WTC11 (cell line): ENCODE measurements around the gene ITPR2. TPM values are rescaled to one million over a fixed set of nuclear protein-coding genes. Genes with fewer than 3 reads are reported as not detected.

Experiments used
- ATAC-seq: fragments of 200-7000 bp; cut with Tn5 transposase; 2 replicates; pipeline ENCODE4 v1.10.0; 2021; ENCODE audit warnings: mild to moderate bottlenecking, moderate library complexity
- CTCF ChIA-PET: fragments of 300-600 bp; sonication (Branson Sonifier 250); formaldehyde crosslinking; loops from one replicate; lab custom pipeline; 2021; ENCODE audit warnings: antibody characterized with exemption; lab: Charles Lee
- POLR2A ChIA-PET: fragments of 350-600 bp; sonication (Branson Sonifier 250); formaldehyde crosslinking; loops from one replicate; lab custom pipeline; 2021; ENCODE audit warnings: antibody characterized with exemption; lab: Charles Lee
- DNase-seq: peaks from one replicate; pipeline ENCODE4 v3.0.0; 2021; ENCODE audit warnings: low spot score
- H3K27ac Mint-ChIP-seq: 2 replicates; pipeline ENCODE4 v1.8.0; 2021; ENCODE audit warnings: mixed read lengths
- H3K27me3 Mint-ChIP-seq: 2 replicates; pipeline ENCODE4 v1.8.0; 2021; ENCODE audit warnings: low read depth, mild to moderate bottlenecking, moderate library complexity, mixed read lengths
- H3K36me3 Mint-ChIP-seq: 2 replicates; pipeline ENCODE4 v1.8.0; 2021; ENCODE audit warnings: mixed read lengths
- H3K4me1 Mint-ChIP-seq: 2 replicates; pipeline ENCODE4 v1.8.0; 2022; ENCODE audit warnings: mixed read lengths
- H3K4me3 Mint-ChIP-seq: 2 replicates; pipeline ENCODE4 v1.8.0; 2021; ENCODE audit warnings: mild to moderate bottlenecking, moderate library complexity, mixed read lengths
- H3K9me3 Mint-ChIP-seq: 2 replicates; pipeline ENCODE4 v1.8.0; 2021; ENCODE audit warnings: mixed read lengths
- CDX4 ChIP-seq: fragments of 250-450 bp; sonication (Bioruptor Pico); IDR thresholded peaks from 2 replicates; pipeline ENCODE4 v1.9.0; 2021; ENCODE audit warnings: moderate library complexity, mild to moderate bottlenecking, inconsistent platforms, borderline replicate concordance
- IRF2 ChIP-seq: sonication (generic); formaldehyde crosslinking; IDR thresholded peaks from 2 replicates; pipeline ENCODE4 v1.8.0; 2022; ENCODE audit warnings: low read depth, missing genetic modification reagents, borderline replicate concordance
- JAZF1 ChIP-seq: fragments of 250-450 bp; sonication (Bioruptor Pico); IDR thresholded peaks from 2 replicates; pipeline ENCODE4 v1.9.0; 2021; ENCODE audit warnings: moderate library complexity, mild to moderate bottlenecking, inconsistent platforms
- JUN ChIP-seq: sonication (generic); formaldehyde crosslinking; IDR thresholded peaks from 2 replicates; pipeline ENCODE4 v1.8.0; 2023; ENCODE audit warnings: mild to moderate bottlenecking, missing genetic modification reagents
- TEAD1 ChIP-seq: sonication (generic); formaldehyde crosslinking; IDR thresholded peaks from 2 replicates; pipeline ENCODE4 v1.8.0; 2022; ENCODE audit warnings: mild to moderate bottlenecking, missing genetic modification reagents
- ZNF121 ChIP-seq: sonication (generic); formaldehyde crosslinking; IDR thresholded peaks from 2 replicates; pipeline ENCODE4 v1.8.0; 2023; ENCODE audit warnings: missing genetic modification reagents
- ZNF138 ChIP-seq: sonication (generic); formaldehyde crosslinking; conservative IDR thresholded peaks from 2 replicates; pipeline ENCODE4 v1.8.1; 2022; ENCODE audit warnings: mild to moderate bottlenecking, moderate library complexity, missing genetic modification reagents
- ZNF396 ChIP-seq: fragments of 250-450 bp; sonication (Bioruptor Pico); IDR thresholded peaks from 2 replicates; pipeline ENCODE4 v1.8.0; 2021; ENCODE audit warnings: mild to moderate bottlenecking, moderate library complexity, borderline replicate concordance
- total RNA-seq: library from RNA; stranded (reverse); gene quantifications from 3 replicates; pipeline ENCODE4 v1.2.3, GENCODE V29; 2021
- TF ChIP-seq, protein P1 (sequence below): sonication (generic); formaldehyde crosslinking; IDR thresholded peaks from 2 replicates; pipeline ENCODE4 v1.8.1; 2023; ENCODE audit warnings: mild to moderate bottlenecking, missing genetic modification reagents, moderate library complexity
- TF ChIP-seq, protein P2 (sequence below): sonication (generic); formaldehyde crosslinking; IDR thresholded peaks from 2 replicates; pipeline ENCODE4 v1.8.1; 2023; ENCODE audit warnings: mild to moderate bottlenecking, missing genetic modification reagents
- TF ChIP-seq, protein P3 (sequence below): sonication (generic); formaldehyde crosslinking; IDR thresholded peaks from 2 replicates; pipeline ENCODE4 v1.8.1; 2023; ENCODE audit warnings: mild to moderate bottlenecking, missing genetic modification reagents
- TF ChIP-seq, protein P4 (sequence below): fragments of 250-450 bp; sonication (Bioruptor Pico); IDR thresholded peaks from 2 replicates; pipeline ENCODE4 v1.9.0; 2021; ENCODE audit warnings: mild to moderate bottlenecking, borderline replicate concordance
- TF ChIP-seq, protein P5 (sequence below): sonication (generic); formaldehyde crosslinking; IDR thresholded peaks from 2 replicates; pipeline ENCODE4 v1.8.1; 2023; ENCODE audit warnings: mild to moderate bottlenecking, moderate library complexity, missing genetic modification reagents

ITPR2 gene
- total RNA-seq, 1 experiment from 2014 or later = 50.7 TPM

DNA sequence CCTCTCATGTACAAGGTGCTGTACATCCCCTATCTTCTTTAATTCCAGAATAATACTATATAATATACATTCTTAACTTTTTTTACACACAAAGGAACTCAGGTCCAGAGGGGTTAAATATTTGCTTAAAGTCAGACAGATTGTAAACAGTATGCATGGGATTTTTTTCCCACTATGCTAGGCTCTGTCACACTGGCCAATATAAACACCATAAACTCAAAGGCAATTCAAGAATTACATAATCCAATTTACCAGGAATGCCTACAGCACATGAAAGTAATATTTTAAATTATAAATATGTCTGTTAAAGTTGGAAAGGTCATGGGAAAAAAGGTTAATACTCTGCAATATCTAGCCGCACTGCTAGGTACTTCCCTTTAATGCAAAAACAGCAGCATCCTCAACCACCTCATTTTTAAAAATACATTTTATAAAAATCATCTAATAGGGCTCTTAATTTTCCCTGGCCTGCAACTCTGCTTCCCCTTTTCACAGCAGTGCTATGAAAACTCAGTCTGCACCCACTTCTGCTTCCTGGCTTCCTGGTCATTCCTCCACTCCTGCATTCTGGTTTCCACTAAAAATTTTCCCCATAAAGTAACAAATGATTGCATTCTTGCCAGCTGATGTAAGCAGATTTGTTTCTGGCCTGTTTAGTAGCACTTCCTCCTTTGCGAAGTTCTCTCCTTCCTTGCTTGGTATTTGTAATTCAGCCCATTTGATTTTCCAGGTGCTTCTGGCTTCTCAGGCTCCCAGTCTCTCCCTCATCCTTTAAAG lies 128.1 kb downstream of the ITPR2 start:
- no peaks in the 10 kb centered on the region for H3K27me3 Mint-ChIP-seq
- peaks cover 27% of the 10 kb centered on the region for H3K4me1 Mint-ChIP-seq
- POLR2A ChIA-PET = no interaction called here
- ATAC-seq (peak; percentile 38; the same call in 1 of the 2 replicates), DNase-seq (no peak)
- CTCF ChIA-PET = no interaction called here
- TF ChIP-seq, protein P1, sequence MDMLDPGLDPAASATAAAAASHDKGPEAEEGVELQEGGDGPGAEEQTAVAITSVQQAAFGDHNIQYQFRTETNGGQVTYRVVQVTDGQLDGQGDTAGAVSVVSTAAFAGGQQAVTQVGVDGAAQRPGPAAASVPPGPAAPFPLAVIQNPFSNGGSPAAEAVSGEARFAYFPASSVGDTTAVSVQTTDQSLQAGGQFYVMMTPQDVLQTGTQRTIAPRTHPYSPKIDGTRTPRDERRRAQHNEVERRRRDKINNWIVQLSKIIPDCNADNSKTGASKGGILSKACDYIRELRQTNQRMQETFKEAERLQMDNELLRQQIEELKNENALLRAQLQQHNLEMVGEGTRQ (CRISPR knock-in tag) = no peak
- no peak overlapping the region for H3K4me3 Mint-ChIP-seq
- H3K36me3 Mint-ChIP-seq = peaks cover 7% of the 10 kb centered on the region
- no peak overlapping the region for H3K27ac Mint-ChIP-seq
- H3K9me3 Mint-ChIP-seq = peaks cover 6% of the 10 kb centered on the region

DNA sequence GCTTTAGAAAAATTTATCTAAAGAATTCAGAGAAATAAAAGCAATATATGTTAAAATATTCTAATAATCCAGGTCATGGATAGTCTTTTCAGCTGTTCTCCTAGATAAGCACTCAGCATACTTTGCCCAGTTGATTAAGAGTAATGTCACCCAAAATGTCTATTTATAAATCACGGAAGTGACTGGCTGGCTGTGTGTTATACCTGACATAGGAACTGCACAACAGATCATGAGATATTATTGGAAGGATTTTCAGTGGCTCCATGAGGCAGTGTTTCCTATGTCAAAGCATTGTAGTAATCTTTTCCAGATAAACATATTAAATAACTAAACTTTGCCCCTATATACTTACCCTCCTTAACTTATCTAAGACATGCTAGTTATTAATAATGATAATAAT lies 128.8 kb downstream of the ITPR2 start:
- H3K36me3 Mint-ChIP-seq = peaks cover 8% of the 10 kb centered on the region
- no peak overlapping the region for H3K27ac Mint-ChIP-seq
- ATAC-seq (no peak), DNase-seq (no peak)
- ChIA-PET CTCF (interaction anchor here (0.9 kb wide), 1 partner anchor 181 kb away, joined by 3 read pairs; no protein-coding TSS in a partner anchor), POLR2A (no interaction called here)
- peaks cover 27% of the 10 kb centered on the region for H3K4me1 Mint-ChIP-seq
- peaks cover 6% of the 10 kb centered on the region for H3K9me3 Mint-ChIP-seq
- H3K27me3 Mint-ChIP-seq = no peaks in the 10 kb centered on the region
- TF ChIP-seq CDX4 = no peak
- TF ChIP-seq, protein P2, sequence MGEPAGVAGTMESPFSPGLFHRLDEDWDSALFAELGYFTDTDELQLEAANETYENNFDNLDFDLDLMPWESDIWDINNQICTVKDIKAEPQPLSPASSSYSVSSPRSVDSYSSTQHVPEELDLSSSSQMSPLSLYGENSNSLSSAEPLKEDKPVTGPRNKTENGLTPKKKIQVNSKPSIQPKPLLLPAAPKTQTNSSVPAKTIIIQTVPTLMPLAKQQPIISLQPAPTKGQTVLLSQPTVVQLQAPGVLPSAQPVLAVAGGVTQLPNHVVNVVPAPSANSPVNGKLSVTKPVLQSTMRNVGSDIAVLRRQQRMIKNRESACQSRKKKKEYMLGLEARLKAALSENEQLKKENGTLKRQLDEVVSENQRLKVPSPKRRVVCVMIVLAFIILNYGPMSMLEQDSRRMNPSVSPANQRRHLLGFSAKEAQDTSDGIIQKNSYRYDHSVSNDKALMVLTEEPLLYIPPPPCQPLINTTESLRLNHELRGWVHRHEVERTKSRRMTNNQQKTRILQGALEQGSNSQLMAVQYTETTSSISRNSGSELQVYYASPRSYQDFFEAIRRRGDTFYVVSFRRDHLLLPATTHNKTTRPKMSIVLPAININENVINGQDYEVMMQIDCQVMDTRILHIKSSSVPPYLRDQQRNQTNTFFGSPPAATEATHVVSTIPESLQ (CRISPR knock-in tag) = no peak
- TF ChIP-seq, protein P3, sequence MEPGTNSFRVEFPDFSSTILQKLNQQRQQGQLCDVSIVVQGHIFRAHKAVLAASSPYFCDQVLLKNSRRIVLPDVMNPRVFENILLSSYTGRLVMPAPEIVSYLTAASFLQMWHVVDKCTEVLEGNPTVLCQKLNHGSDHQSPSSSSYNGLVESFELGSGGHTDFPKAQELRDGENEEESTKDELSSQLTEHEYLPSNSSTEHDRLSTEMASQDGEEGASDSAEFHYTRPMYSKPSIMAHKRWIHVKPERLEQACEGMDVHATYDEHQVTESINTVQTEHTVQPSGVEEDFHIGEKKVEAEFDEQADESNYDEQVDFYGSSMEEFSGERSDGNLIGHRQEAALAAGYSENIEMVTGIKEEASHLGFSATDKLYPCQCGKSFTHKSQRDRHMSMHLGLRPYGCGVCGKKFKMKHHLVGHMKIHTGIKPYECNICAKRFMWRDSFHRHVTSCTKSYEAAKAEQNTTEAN = no peak
- no peak for TF ChIP-seq ZNF396 (CRISPR knock-in tag)
- no peak for TF ChIP-seq ZNF138 (CRISPR knock-in tag)
- TF ChIP-seq, protein P4, sequence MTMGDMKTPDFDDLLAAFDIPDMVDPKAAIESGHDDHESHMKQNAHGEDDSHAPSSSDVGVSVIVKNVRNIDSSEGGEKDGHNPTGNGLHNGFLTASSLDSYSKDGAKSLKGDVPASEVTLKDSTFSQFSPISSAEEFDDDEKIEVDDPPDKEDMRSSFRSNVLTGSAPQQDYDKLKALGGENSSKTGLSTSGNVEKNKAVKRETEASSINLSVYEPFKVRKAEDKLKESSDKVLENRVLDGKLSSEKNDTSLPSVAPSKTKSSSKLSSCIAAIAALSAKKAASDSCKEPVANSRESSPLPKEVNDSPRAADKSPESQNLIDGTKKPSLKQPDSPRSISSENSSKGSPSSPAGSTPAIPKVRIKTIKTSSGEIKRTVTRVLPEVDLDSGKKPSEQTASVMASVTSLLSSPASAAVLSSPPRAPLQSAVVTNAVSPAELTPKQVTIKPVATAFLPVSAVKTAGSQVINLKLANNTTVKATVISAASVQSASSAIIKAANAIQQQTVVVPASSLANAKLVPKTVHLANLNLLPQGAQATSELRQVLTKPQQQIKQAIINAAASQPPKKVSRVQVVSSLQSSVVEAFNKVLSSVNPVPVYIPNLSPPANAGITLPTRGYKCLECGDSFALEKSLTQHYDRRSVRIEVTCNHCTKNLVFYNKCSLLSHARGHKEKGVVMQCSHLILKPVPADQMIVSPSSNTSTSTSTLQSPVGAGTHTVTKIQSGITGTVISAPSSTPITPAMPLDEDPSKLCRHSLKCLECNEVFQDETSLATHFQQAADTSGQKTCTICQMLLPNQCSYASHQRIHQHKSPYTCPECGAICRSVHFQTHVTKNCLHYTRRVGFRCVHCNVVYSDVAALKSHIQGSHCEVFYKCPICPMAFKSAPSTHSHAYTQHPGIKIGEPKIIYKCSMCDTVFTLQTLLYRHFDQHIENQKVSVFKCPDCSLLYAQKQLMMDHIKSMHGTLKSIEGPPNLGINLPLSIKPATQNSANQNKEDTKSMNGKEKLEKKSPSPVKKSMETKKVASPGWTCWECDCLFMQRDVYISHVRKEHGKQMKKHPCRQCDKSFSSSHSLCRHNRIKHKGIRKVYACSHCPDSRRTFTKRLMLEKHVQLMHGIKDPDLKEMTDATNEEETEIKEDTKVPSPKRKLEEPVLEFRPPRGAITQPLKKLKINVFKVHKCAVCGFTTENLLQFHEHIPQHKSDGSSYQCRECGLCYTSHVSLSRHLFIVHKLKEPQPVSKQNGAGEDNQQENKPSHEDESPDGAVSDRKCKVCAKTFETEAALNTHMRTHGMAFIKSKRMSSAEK (CRISPR knock-in tag) = no peak
- TF ChIP-seq ZNF121 (CRISPR knock-in tag) = no peak
- TF ChIP-seq TEAD1 (CRISPR knock-in tag) = no peak
- TF ChIP-seq, protein P5, sequence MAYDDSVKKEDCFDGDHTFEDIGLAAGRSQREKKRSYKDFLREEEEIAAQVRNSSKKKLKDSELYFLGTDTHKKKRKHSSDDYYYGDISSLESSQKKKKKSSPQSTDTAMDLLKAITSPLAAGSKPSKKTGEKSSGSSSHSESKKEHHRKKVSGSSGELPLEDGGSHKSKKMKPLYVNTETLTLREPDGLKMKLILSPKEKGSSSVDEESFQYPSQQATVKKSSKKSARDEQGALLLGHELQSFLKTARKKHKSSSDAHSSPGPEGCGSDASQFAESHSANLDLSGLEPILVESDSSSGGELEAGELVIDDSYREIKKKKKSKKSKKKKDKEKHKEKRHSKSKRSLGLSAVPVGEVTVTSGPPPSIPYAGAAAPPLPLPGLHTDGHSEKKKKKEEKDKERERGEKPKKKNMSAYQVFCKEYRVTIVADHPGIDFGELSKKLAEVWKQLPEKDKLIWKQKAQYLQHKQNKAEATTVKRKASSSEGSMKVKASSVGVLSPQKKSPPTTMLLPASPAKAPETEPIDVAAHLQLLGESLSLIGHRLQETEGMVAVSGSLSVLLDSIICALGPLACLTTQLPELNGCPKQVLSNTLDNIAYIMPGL = no peak
- TF ChIP-seq IRF2 (CRISPR knock-in tag) = no peak
- TF ChIP-seq JUN = no peak
- TF ChIP-seq JAZF1 = no peak
- no peak overlapping the region for H3K4me3 Mint-ChIP-seq
